ENCODE results near the gene CCDC69. TPM values are rescaled to one million over a fixed set of nuclear protein-coding genes. Genes with fewer than 3 reads are reported as not detected.

Gene CCDC69
- polyA plus RNA-seq, 3 donors: 38.3 to 168 (median 145) TPM

- 81 to 95% (median 92%) methylated on average over 3 of the region's 3 CpGs for WGBS, 3 donors
- H3K27ac ChIP-seq (ENCODE audit: low read depth, low read length): no peak overlapping the region
Measured at GRCh38 chr5:151139646-151140045, 84.2 kb downstream of the CCDC69 start.

- no peak overlapping the region for H3K27ac ChIP-seq (ENCODE audit: low read depth, low read length)
- 84 to 93% (median 89%) methylated on average over 8 of the region's 8 CpGs for WGBS, 3 donors
Measured at GRCh38 chr5:151139015-151139414, 84.9 kb downstream of the CCDC69 start.

- WGBS, 3 donors: 76 to 91% (median 89%) methylated on average over 1 of the region's 1 CpG
- no peak overlapping the region for H3K27ac ChIP-seq (ENCODE audit: low read depth, low read length)
Measured at GRCh38 chr5:151138114-151138513, 85.8 kb downstream of the CCDC69 start.

GRCh38 chr5:151137067-151137825, 86.6 kb downstream of the CCDC69 start:
- H3K27ac ChIP-seq (ENCODE audit: low read depth, low read length): no peak overlapping the region
- WGBS, 3 donors: 85 to 94% (median 89%) methylated on average over 10 of the region's 10 CpGs

GRCh38 chr5:151134228-151134627, 89.7 kb downstream of the CCDC69 start:
- WGBS, 3 donors: 54 to 92% (median 88%) methylated on average over 3 of the region's 3 CpGs
- H3K27ac ChIP-seq (ENCODE audit: low read depth, low read length): no peak overlapping the region

- no peak overlapping the region for H3K27ac ChIP-seq (ENCODE audit: low read depth, low read length)
- 47 to 72% (median 58%) methylated on average over 4 of the region's 4 CpGs for whole genome bisulfite sequencing, 3 donors
Measured at GRCh38 chr5:151132963-151133362, 90.9 kb downstream of the CCDC69 start.

Other genes with a start within 250 kb of the CCDC69 start
- 1,000 to 10,000 TPM in 2 of 3 donors, 100 to 1,000 TPM in 1; 431 to 7,652 (median 5,613) TPM for gene GPX3, start 203.5 kb downstream of the CCDC69 start, polyA plus RNA-seq
- 100 to 1,000 TPM in 1 of 3 donors, 10 to 100 TPM in 2; 62.7 to 264 (median 97.5) TPM for gene TNIP1, start 143.1 kb downstream of the CCDC69 start, polyA plus RNA-seq
- 100 to 1,000 TPM in 2 of 3 donors, 10 to 100 TPM in 1; 70.1 to 454 (median 256) TPM for gene ANXA6, start 66.3 kb downstream of the CCDC69 start, polyA plus RNA-seq
- gene GM2A, start 29.1 kb upstream of the CCDC69 start, polyA plus RNA-seq: 10 to 100 TPM in 2 of 3 donors, 1 to 10 TPM in 1; 7.8 to 14.1 (median 10.1) TPM
- gene SLC36A3, start 79.7 kb upstream of the CCDC69 start, polyA plus RNA-seq: not detected
- gene SLC36A2, start 123.5 kb upstream of the CCDC69 start, polyA plus RNA-seq: under 1 TPM; 0.10 to 0.22 (median 0.15) TPM
- gene SLC36A1, start 223.5 kb upstream of the CCDC69 start, polyA plus RNA-seq: 1 to 10 TPM; 2.5 to 4.5 (median 3.1) TPM

Data from adipose tissue (tissue), 3 donors.